ENCODE measurements around the gene GUCY1A1.

DNA sequence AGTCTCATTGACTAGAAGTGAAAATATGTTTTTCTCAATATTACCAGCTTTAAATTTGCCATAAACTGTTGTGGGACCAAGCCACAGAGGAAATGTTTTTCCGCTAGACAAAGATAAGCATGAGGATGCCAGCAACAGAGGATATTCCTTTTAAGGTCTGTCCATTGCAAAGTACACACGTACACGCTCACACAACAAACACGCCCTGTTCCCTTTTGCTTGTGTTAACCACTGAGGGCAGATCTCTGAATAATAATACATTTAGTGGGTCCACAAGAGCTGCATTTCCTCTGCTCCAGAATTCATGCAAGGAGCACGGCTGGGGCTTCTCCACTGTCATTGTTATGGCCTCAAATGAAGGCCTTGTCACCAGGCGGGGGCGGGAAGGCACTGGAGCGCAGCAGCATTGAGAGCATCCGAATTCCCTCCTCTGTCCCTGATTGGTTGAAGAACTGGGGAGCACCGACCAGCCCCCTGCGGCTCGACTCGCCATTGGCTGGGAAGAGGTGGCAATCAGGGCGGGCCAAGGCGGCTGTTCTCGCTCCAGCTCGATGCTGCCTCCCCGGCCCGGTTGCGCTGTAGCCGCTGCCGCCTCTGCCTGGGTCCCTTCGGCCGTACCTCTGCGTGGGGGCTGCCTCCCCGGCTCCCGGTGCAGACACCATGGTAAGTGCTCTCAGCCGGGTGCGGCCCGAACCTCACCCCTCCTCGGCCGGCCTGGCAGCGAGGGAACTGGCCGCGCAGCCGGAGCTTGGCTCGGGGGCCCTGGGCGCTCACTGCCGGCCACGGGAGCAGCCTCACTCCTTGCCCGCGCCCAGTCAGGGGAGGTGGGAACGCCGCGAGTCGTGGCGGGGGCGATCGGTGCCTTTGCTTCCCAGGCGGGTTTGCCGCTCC is 92.1 kb downstream of the GUCY1A1 start, which contains the start of gene GUCY1B1:
- TF ChIP-seq CTCF (IDR thresholded peaks at IDR 0.05) (peak in 2 of 6 experiments; percentile 3 to 26), POLR2A (IDR thresholded peaks at IDR 0.05) (no peak)
